IMR-90 (cell line): ENCODE results near the gene MPG.

ENCODE experiments used
- CEBPB ChIP-seq: IDR thresholded peaks from 2 replicates; pipeline ENCODE4 v1.6.1; 2012; ENCODE audit warnings: low read depth, low read length, improper control_type of control experiment
- CTCF ChIP-seq: conservative IDR thresholded peaks from 2 replicates; pipeline ENCODE4 v1.5.1; 2012; ENCODE audit warnings: mild to moderate bottlenecking, low read depth, low read length, improper control_type of control experiment
- ELK1 ChIP-seq: fragments of 150-350 bp; IDR thresholded peaks from 2 replicates; pipeline ENCODE4 v1.6.1; 2016; ENCODE audit warnings: low read depth, mild to moderate bottlenecking, low read length, moderate library complexity, borderline replicate concordance
- MAFK ChIP-seq: IDR thresholded peaks from 2 replicates; pipeline ENCODE4 v1.6.1; 2012; ENCODE audit warnings: low read depth, low read length, improper control_type of control experiment
- POLR2A ChIP-seq: IDR thresholded peaks from 2 replicates; pipeline ENCODE4 v1.6.1; 2012; ENCODE audit warnings: mild to moderate bottlenecking, low read depth, low read length
- RAD21 ChIP-seq: IDR thresholded peaks from 2 replicates; pipeline ENCODE4 v1.6.1; 2012; ENCODE audit warnings: low read length, improper control_type of control experiment
- RCOR1 ChIP-seq: IDR thresholded peaks from 2 replicates; pipeline ENCODE4 v1.6.1; 2012; ENCODE audit warnings: mild to moderate bottlenecking, low read length, improper control_type of control experiment; ENCODE audit not compliant: insufficient replicate concordance
- RFX5 ChIP-seq: IDR thresholded peaks from 2 replicates; pipeline ENCODE4 v1.8.0; 2012; ENCODE audit warnings: low read depth, mild to moderate bottlenecking, low read length, moderate library complexity
- SMC3 ChIP-seq: fragments of 150-350 bp; IDR thresholded peaks from 2 replicates; pipeline ENCODE4 v1.6.1; 2016; ENCODE audit warnings: low read depth, mild to moderate bottlenecking, antibody characterized with exemption, low read length, moderate library complexity

DNA sequence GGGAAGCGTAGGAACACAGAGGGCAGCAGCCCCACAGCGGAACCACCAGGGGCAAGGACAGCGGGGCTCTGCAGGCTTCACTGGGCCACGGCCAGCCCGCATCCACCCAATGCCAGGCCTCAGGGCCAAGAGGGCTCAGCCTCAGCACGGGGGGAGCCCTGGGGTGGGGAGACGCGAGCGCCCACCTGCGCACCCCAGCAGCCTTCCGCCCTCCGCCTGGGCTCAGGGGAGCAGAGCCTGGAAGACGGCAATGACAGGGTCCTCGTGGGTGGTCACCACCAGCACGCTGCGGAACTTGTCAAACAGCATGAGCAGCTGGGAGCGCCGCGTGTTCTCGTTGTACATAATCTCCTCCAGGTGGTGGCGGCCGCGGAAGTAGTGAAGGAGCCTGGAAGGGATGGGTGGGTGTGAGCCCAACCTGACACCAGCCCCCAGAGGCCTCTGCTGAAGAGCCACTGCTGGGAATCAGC, 8.5 kb downstream of the MPG start:
- TF ChIP-seq CTCF (no peak), SMC3 (no peak), ELK1 (no peak), RCOR1 (no peak), POLR2A (no peak), RAD21 (no peak), RFX5 (no peak), CEBPB (no peak), MAFK (no peak)
